ENCODE measurements around the gene KLHL35.
"Not testable (repeated sequence)": the region's sequence is repeated elsewhere in the genome, so short reads cannot be mapped to it uniquely, and the experiment has no call there.

Gene KLHL35

DNA sequence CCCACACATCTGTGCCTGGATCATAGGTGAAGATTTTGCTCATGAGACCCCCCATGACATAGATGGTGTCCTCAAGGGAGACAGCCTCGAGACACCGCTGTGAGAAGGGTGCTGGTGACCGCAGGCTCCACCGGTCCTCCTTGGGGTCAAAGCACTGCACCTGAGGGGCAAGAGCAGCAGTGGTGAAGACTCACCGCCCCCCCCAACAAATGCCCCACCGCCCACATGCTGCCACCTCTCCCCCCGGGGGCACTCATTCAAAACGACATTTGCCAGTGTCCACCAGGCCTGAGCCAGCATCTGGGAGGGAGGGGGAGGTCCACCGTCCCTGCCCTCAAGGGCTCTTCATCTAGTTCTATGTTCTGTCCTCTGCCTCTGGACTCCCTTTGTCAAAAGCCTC is 9.3 kb downstream of the KLHL35 start:
- no peak for DNase-seq

DNA sequence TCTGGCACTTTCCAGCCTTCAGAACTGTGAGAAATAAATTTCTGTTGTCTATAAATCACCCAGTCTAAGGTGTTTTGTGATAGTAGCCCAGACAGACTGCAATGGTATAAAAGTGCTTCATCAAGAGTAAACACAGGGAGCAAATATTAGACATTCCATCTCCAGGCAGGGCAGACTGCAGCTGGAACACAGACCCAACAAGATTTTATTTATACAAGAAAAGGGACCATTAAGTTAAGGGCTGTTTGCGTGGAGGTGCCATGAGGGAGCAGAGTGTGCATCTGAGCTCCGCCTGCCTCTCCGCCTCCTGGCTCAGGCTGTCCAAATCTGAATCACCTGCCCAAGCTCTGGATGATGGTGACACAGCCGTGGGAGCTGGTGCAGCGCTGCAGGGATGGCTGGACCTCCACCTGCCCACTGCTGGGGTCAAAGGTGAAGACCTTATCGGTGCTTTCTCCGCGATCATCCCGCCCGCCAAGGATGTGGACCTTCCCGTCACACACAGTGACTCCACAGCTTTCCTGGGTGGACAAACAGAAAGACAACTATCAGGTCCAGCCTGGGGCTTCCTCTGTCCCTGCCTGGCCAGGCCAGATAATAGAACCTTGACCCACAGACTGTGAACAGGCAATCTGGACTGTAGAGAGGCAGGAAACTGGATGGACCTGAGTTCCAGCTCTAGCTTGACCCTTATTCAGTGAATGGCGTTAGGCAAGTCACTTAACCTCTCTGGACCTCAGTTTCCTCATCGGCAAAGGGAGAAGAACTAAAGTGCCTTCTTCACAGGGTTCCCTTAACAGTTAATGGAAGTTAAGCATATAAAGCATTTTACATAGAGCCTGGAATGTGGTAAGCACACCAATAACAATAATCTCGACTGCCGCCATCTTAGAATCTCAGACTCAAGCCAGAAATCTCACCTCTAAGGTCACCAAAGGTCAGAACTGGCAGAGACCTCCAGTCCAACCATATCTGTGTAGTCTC is 10.5 kb downstream of the KLHL35 start:
- DNase-seq = no peak

DNA sequence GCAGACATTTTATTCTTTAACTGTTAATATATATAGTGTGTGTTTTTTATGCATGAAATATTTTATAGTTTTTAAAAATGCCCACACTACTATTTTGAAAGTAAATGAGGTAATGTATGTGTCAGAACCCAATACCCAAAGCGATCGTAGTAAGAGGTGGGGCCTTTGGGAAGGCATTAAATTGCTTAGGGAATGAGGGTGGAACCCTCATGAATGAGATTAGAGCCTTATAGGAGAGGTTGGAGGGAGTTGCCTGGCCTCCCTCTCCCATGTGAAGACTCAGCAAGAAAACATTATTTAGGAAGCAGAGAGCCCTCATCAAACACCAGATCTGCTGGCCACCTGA is 11.1 kb downstream of the KLHL35 start:
- no peak for DNase-seq

DNA sequence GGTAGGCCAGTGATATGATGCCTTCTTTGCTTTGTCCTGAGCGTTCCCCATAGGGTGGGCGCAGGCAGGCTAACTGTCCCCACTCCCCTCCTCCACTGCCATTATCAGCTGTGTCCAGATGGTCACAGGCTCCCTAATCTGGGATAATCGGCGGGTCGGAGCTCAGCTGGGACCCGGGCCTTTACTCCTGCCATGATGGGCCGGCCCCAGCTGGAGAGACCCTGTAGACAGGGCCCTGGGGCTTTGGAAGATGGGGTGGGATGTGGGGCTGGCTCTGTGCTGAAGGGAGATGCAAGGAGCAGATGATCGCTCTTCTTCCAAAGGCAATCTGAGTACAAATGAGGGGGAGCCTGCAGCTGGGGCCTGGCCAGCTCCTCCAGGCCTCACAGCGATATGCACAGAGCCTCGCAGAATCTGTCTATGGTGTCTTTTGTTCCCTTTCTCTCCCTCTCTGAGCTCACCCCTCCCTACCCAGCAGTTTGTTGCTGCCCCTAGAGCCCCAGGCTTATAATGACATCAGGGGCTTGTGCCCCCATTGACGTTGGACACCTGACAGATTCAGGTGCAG is 11.9 kb downstream of the KLHL35 start:
- DNase-seq = no peak

DNA sequence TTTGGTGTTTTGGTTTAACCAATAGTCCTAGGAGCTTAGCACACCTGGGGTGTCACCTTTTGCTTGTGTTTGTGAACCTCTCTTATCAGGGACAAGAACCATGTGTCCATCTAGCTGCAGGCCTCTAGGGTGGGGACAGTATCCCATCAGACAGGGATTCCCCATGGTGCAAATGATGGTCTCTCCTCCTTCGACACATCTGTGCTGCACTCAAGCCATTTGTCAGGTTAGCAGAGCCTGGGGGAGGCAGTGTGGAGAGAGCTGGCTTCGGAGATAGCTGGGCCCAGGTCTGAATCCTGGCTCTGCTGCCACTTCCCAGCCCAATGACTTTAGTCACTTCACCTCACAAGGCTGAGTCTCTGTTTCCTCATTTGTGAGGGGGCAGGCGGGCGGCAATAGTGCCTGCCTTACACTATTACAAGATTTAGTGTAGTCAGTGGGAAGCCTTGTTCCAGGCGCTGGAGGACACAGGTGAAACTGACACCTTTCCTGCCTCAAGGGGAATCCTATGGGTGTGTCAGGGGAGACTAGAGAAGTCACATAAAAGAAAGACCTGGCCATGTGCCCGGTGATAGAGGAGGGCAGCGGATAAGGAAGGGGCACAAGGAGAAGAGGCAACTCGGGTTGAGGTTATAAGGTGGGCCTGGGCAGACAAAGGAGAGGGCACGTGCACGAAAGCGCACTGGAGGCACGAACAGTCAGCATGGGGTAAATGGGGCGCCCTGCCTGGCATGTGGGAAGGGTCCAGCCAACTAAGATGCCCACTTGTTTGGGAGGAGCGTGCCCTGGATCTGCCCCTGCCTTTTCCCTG is 12.6 kb downstream of the KLHL35 start:
- DNase-seq = no peak

DNA sequence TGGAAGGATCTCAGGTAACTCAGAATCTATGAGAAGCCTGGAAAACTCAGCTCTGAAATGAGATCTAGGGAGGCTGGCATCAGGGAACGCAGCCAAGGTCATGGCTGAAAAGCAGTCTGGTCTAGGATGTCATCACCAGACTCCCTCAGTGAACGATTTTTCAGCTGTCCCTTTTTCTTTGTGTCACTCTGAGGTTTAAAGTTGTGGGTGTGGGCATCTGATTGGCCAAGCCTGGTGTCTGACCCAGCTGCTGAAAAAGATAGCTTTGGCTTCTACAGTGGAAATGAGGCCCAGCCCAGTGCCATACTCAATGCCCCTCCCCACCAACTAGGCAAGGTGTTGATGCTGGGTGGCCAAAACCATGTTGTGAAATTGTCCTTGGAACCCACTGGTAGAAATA is 19.1 kb downstream of the KLHL35 start:
- no peak for DNase-seq

DNA sequence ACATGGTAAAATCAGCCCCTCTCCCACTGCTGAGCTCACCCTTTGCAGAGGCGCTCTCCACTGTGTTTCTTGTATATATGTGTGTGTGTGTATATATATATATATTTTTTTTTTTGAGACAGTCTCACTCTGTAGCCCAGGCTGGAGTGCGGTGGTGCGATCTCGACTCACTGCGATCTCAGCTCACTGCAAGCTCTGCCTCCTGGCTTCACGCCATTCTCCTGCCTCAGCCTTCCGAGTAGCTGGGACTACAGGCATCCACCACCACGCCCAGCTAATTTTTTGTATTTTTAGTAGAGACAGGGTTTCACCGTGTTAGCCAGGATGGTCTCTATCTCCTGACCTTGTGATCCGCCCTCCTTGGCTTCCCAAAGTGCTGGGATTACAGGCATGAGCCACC is 19.9 kb downstream of the KLHL35 start:
- DNase-seq = not testable (repeated sequence)

DNA sequence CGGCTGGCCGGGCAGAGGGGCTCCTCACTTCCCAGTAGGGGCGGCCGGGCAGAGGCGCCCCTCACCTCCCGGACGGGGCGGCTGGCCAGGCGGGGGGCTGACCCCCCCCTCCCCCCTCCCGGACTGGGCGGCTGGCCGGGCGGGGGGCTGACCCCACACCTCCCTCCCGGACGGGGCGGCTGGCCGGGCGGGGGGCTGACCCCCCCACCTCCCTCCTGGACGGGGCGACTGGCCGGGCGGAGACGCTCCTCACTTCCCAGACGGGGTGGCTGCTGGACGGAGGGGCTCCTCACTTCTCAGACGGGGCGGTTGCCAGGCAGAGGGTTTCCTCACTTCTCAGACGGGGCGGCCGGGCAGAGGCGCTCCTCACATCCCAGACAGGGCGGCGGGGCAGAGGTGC is 23.0 kb downstream of the KLHL35 start:
- DNase-seq = not testable (repeated sequence)

DNA sequence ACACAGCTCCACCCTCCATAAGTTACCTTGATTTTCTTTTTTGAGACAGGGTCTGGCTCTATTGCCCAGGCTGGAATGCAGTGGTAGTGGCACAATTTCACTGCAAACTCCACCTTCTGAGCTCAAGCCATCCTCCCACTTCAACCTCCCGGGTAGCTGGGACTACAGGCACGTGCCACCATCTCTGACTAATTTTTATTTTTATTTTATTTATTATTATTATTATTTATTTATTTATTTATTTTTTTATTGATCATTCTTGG is 24.1 kb downstream of the KLHL35 start:
- DNase-seq = no peak

DNA sequence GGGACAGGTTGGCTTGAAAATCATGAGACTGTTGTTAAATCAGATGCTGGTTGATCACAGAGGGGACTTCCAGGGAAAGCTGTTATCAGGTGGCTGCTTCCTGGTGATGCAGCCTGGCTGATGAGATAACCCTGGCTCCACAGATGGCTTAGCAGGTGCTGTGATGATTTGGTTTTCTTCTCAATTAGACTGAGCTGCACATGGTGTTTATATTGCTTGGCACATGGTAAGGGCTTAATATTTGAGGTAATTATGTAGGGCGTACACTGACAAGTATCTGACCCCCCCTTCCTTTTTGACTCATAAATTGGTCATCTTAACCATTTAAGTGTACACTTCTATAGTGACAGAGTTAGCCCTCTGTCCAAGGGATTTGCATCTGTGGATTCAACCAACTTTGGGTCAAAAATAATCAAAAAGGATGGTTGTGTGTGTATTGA is 26.6 kb downstream of the KLHL35 start:
- no peak for DNase-seq

DNA sequence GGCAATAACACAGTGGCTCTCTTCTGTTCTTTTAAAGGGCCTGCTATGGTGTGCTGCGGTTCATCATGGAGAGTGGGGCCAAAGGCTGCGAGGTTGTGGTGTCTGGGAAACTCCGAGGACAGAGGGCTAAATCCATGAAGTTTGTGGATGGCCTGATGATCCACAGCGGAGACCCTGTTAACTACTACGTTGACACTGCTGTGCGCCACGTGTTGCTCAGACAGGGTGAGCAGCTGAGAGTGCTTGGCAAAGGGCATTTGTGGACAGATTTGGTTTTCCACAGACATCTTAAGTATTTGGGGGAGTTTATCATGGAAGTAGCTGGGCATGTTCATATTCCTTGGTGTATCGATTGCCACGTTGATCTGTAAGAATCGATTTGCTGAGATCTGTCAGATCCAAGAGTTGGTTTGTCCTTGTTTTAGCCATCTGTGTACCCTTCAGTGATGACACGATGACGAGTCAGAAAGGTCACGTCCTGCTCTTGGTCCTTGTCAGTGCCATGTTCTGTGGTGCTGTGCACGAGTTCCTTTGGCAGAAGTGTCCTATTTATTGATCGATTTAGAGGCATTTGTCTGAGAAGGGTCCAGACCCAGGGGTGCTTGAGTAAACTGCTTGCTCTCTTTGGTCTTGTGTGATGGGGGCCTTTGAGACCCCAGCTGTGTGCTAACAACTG is 28.9 kb downstream of the KLHL35 start:
- DNase-seq = no peak

DNA sequence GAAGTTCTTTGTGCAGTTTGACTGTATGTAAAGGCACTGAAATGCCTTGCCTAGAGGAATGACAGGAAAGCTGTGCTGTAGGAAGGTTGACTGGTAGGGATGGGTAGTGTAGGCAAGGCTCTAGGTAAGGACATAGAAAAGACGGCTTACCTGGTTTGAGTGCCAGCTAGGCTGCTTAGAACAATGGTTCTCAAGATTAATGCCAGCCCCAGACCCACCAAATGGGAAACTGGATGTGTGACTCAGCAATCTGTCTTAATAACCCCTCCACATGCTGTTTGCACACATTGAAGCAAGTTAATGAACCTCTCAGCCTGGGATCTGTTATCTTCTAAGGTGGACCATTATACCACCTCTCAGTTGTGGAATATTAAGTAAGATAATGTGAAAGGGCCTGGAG is 30.0 kb downstream of the KLHL35 start:
- DNase-seq = no peak

DNA sequence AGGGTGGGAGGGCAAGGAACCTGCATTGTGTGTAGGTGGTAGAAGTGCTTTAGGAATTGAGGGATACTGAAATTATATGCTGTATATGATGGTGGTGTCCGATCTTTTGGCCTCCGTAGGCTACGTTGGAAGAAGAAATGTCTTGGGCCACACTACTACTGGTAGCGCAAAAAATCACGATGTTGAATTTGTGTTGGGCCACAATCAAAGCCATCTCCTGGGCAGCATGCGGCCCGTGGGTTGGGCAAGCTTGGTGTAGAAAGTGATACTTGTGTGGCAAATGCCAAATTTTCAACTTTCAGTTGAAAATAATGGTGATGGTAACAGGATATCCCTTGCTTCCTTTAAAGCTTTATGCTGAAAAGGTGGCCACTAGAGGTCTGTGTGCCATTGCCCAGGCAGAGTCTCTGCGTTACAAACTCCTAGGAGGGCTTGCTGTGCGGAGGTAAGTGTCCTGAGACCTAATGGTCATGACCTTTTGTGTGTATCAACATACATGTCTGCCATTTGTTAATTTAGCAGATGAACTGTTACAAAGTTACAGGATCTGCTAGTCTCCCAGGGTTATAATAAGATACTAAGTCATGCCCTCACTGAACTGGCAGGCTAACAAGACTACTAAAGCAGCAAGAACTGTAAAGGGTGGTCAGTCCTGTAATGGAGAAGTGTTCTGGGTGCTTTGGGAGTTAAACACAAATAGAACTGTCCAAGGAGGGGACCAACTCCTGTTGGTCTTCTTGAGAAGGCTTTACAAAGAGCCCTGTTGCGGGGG is 30.8 kb downstream of the KLHL35 start:
- no peak for DNase-seq

DNA sequence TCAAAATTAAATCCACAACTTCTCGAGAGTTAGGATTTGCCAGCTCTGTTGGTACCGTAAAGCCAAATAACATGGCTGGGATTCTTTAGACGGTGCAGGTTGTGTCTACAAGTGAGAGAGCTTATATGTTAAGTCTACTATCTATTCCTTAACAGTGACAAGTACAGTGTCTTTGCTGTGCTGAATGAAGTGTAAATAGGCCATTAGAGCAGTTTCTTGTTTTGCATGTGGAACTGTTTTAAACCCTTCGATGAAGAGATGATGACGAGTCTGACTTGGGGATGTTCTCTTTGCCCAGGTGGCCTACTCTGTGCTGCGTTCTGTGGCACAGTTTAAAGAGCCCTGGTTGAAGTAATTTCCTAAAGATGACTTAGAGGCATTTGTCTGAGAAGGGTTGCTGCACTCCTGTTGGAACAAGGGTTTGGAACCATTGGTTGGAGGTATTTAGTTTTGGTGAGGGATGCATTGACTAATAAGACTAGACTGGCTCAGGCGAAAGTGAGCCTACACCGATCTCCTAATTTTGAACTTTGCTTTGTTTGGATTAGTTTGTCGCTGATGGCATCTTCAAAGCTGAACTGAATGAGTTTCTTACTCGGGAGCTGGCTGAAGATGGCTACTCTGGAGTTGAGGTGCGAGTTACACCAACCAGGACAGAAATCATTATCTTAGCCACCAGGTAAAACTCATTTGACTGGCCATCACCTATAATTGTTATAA is 32.7 kb downstream of the KLHL35 start:
- no peak for DNase-seq

DNA sequence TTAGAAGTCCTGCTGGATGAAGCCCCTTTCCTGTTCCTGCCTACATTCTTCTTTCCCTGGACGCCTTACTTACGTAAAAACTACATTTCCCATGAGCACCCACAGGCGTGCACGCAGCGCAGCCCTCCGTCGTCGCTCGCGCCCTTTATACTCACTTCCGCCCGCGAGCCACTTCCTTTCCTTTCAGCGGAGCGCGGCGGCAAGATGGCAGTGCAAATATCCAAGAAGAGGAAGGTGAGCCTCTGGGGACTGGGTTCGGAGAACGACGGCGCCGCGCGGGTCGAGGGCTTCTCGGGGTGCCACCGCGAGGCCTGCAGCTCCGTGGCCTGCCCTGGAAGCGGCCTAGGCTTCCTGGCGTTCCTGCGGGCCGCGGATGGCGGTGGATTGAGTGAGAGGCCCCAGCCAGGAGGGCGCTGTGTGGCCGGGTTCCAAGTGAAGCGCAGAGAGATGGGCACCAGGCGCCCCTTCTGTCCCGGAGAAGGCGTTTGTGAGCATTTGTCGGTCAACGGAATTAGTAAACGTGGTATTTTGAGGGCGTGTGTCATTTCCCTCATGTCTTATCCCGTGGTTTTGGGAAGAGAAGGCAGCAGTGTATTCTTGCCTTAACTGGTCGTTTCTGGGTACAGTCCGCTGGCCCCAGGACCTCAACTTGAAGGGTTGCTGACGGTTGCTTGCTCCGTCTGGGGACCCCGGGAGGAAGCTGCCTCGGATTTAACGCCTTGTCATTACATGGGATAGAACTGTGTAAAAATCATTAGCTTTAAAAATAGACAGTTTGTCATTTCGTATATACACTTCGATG is 33.5 kb downstream of the KLHL35 start, which contains the start of gene RPS3:
Gene RPS3, plus strand, starts transcription at position 175 of the 802 bp plus-strand sequence. Its CDS starts 30 bp downstream, at position 205.
- peak; percentile 89 for DNase-seq

DNA sequence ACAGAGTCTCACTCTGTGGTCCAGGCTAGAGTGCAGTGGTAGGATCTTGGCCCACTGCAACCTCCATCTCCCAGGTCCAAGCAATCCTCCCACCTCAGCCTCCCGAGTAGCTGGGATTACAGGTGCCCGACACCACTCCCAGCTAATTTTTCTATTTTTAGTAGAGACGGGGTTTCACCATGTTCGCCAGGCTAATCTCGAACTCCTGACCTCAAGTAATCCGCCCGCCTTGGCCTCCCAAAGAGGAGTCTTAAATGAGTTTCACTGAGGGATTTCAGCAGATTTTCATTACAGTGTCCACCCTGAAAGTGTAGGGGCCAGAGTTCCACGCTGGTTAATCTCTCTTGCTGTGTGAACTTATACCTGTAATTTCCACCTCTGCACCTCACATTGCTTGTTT is 34.1 kb downstream of the KLHL35 start:
- no peak for DNase-seq

DNA sequence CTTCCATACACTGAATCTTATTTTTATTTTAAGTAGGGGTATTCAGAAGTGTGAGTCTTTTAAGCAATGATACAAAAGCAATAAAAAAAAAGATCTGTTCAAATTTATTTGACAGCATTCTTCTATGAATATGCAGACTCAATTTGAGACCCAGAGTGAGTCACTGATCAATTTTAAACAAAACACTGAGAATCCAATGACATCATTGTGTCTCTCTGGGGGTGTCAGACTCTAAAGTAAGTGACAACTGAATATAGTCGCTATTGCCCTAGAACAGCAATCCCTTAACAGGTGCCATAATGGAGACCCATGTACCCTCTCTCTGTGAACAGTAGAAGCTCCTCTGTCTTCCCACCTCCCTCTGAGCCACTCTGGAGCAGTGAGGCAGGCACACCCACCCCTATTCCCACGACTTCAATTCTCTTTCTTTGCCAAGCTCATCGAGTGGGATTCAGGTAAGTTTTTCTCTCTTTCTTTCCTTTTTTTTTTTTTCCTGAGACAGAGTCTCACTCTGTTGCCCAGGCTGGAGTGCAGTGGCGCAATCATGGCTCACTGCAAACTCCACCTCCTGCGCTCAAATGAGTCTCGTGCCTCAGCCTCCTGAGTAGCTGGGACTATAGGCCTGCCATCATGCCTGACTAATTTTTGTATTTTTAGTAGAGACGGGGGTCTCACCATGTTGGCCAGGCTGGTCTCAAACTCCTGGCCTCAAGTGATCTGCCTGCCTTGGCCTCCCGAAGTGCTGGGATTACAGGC is 38.7 kb downstream of the KLHL35 start:
- DNase-seq = no peak

DNA sequence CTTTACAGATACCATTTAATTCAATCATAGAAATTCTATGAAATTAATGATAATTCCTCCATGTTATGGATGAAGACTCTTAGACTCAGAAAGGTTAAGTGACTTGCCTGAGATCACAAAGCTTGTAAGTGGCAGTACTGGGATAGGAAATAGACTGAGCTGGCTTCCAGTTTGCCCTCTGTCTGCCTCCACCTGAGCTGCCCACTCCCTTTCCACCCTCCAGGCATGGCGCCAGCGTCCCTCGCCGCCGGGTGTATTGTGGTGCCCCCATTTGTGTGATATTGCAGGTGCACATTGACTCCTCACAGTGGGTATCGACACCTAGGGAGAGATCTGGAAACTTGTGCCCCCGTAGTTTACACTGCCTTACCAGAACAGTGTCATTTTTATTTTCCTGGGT is 43.1 kb downstream of the KLHL35 start:
- DNase-seq = no peak

DNA sequence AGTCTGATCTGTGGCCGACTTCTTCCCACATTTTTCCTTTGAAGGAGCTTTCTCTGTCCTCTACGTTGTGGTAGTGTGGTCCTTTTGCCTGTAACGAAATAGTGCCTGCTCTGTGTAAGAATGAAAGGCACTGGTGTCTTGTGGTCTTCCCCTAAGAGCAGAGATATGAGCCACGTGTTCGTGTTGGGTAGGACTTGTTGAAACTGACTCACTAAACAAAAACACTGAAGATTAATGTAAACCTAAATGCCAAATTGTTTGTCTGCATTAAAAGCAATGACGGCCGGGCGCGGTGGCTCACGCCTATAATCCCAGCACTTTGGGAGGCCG is 43.8 kb downstream of the KLHL35 start:
- DNase-seq = no peak
